SK-N-SH treated with all-trans-retinoic acid at 6 μM for 48 hours (cell line): ENCODE measurements around the gene SORCS2.

Source experiments
- ATAC-seq: fragments of 200-7000 bp; cut with Tn5 transposase; 3 replicates; pipeline ENCODE4 v1.9.1; 2020; ENCODE audit warnings: mild to moderate bottlenecking, moderate library complexity
- ARNTL ChIP-seq: fragments of 450-650 bp; formaldehyde crosslinking; IDR thresholded peaks from 2 replicates; pipeline ENCODE4 v1.5.0; 2020; ENCODE audit warnings: low read depth, mild to moderate bottlenecking, moderate library complexity, borderline replicate concordance
- BACH2 ChIP-seq: fragments of 250-450 bp; sonication (Bioruptor Pico); IDR thresholded peaks from 2 replicates; pipeline ENCODE4 v1.9.0; 2021; ENCODE audit warnings: mild to moderate bottlenecking, borderline replicate concordance
- CREB5 ChIP-seq: fragments of 250-450 bp; sonication (Bioruptor Pico); IDR thresholded peaks from 2 replicates; pipeline ENCODE4 v1.5.1; 2020; ENCODE audit warnings: low read depth, mild to moderate bottlenecking, moderate library complexity
- CSDC2 ChIP-seq: fragments of 250-450 bp; sonication (Bioruptor Pico); IDR thresholded peaks from 2 replicates; pipeline ENCODE4 v1.5.0; 2020; ENCODE audit warnings: mild to moderate bottlenecking, moderate library complexity
- ESRRG ChIP-seq: fragments of 250-450 bp; sonication (Bioruptor Pico); IDR thresholded peaks from 2 replicates; pipeline ENCODE4 v1.6.1; 2021; ENCODE audit warnings: mild to moderate bottlenecking
- GLIS3 ChIP-seq: fragments of 250-450 bp; sonication (Bioruptor Pico); IDR thresholded peaks from 2 replicates; pipeline ENCODE4 v1.5.0; 2020; ENCODE audit warnings: mild to moderate bottlenecking, moderate library complexity
- ISL1 ChIP-seq: fragments of 250-450 bp; sonication (Bioruptor Pico); IDR thresholded peaks from 2 replicates; pipeline ENCODE4 v2.1.2; 2022; ENCODE audit warnings: mild to moderate bottlenecking, moderate library complexity
- OSR1 ChIP-seq: fragments of 250-450 bp; sonication (Bioruptor Pico); IDR thresholded peaks from 2 replicates; pipeline ENCODE4 v1.8.0; 2022; ENCODE audit warnings: moderate library complexity, mild to moderate bottlenecking, inconsistent platforms
- PATZ1 ChIP-seq: fragments of 250-450 bp; sonication (Bioruptor Pico); IDR thresholded peaks from 2 replicates; pipeline ENCODE4 v1.8.0; 2020; ENCODE audit warnings: mild to moderate bottlenecking, moderate library complexity, borderline replicate concordance
- POU6F1 ChIP-seq: fragments of 250-450 bp; sonication (Bioruptor Pico); IDR thresholded peaks from 2 replicates; pipeline ENCODE4 v1.8.0; 2021; ENCODE audit warnings: low read depth, mild to moderate bottlenecking, moderate library complexity, borderline replicate concordance
- PPARA ChIP-seq: fragments of 250-450 bp; sonication (Bioruptor Pico); IDR thresholded peaks from 2 replicates; pipeline ENCODE4 v1.5.0; 2020; ENCODE audit warnings: mild to moderate bottlenecking, borderline replicate concordance
- RARB ChIP-seq: fragments of 250-450 bp; sonication (Bioruptor Pico); IDR thresholded peaks from 2 replicates; pipeline ENCODE4 v1.8.0; 2021; ENCODE audit warnings: mild to moderate bottlenecking, moderate library complexity
- SNAI2 ChIP-seq: fragments of 250-450 bp; sonication (Bioruptor Pico); IDR thresholded peaks from 2 replicates; pipeline ENCODE4 v1.5.0; 2020; ENCODE audit warnings: mild to moderate bottlenecking, moderate library complexity
- TCF4 ChIP-seq: fragments of 250-450 bp; sonication (Bioruptor Pico); IDR thresholded peaks from 2 replicates; pipeline ENCODE4 v1.8.0; 2021; ENCODE audit warnings: mild to moderate bottlenecking, moderate library complexity, borderline replicate concordance
- TOX ChIP-seq: fragments of 250-450 bp; sonication (Bioruptor Pico); IDR thresholded peaks from 2 replicates; pipeline ENCODE4 v1.8.0; 2021; ENCODE audit warnings: mild to moderate bottlenecking, moderate library complexity, borderline replicate concordance
- ZC3H10 ChIP-seq: fragments of 250-450 bp; sonication (Bioruptor Pico); IDR thresholded peaks from 2 replicates; pipeline ENCODE4 v1.5.1; 2021; ENCODE audit warnings: mild to moderate bottlenecking, moderate library complexity
- ZFP3 ChIP-seq: fragments of 250-450 bp; sonication (Bioruptor Pico); IDR thresholded peaks from 2 replicates; pipeline ENCODE4 v1.5.0; 2020; ENCODE audit warnings: mild to moderate bottlenecking, moderate library complexity
- ZFP30 ChIP-seq: fragments of 450-650 bp; formaldehyde crosslinking; IDR thresholded peaks from 2 replicates; pipeline ENCODE4 v1.5.0; 2022; ENCODE audit warnings: mild to moderate bottlenecking, moderate library complexity
- ZNF565 ChIP-seq: fragments of 450-650 bp; formaldehyde crosslinking; conservative IDR thresholded peaks from 2 replicates; pipeline ENCODE4 v1.5.0; 2020; ENCODE audit warnings: low read depth, mild to moderate bottlenecking, moderate library complexity
- ZNF70 ChIP-seq: fragments of 450-650 bp; formaldehyde crosslinking; IDR thresholded peaks from 2 replicates; pipeline ENCODE4 v1.5.0; 2020; ENCODE audit warnings: mild to moderate bottlenecking, moderate library complexity
- ZNF8 ChIP-seq: fragments of 450-650 bp; formaldehyde crosslinking; IDR thresholded peaks from 2 replicates; pipeline ENCODE4 v1.5.0; 2020; ENCODE audit warnings: mild to moderate bottlenecking, moderate library complexity
- TF ChIP-seq, protein P1 (sequence below): fragments of 250-450 bp; sonication (Bioruptor Pico); IDR thresholded peaks from 2 replicates; pipeline ENCODE4 v1.5.0; 2020; ENCODE audit warnings: mild to moderate bottlenecking, moderate library complexity

The SORCS2 gene

GRCh38 chr4:7322166-7322991 is 130.0 kb downstream of the SORCS2 start:
- ATAC-seq, result no peak
- TF ChIP-seq CREB5 (CRISPR knock-in tag) (no peak), CSDC2 (CRISPR knock-in tag) (no peak), TOX (CRISPR knock-in tag) (no peak), BACH2 (CRISPR knock-in tag) (no peak), SNAI2 (CRISPR knock-in tag) (no peak), ESRRG (CRISPR knock-in tag) (no peak), PPARA (CRISPR knock-in tag) (no peak), RARB (CRISPR knock-in tag) (no peak)
- TF ChIP-seq, all 23 proteins: peak for 0

- TF ChIP-seq RARB (CRISPR knock-in tag) (no peak), ZFP3 (no peak), PATZ1 (CRISPR knock-in tag) (no peak), ZC3H10 (no peak), TCF4 (CRISPR knock-in tag) (no peak), ARNTL (no peak), ZNF565 (no peak), PPARA (CRISPR knock-in tag) (no peak), SNAI2 (CRISPR knock-in tag) (no peak), TOX (CRISPR knock-in tag) (no peak), ZNF70 (CRISPR knock-in tag) (no peak), ESRRG (CRISPR knock-in tag) (no peak), GLIS3 (no peak), CREB5 (CRISPR knock-in tag) (no peak), CSDC2 (CRISPR knock-in tag) (no peak), ZFP30 (CRISPR knock-in tag) (no peak)
- TF ChIP-seq, protein P1, sequence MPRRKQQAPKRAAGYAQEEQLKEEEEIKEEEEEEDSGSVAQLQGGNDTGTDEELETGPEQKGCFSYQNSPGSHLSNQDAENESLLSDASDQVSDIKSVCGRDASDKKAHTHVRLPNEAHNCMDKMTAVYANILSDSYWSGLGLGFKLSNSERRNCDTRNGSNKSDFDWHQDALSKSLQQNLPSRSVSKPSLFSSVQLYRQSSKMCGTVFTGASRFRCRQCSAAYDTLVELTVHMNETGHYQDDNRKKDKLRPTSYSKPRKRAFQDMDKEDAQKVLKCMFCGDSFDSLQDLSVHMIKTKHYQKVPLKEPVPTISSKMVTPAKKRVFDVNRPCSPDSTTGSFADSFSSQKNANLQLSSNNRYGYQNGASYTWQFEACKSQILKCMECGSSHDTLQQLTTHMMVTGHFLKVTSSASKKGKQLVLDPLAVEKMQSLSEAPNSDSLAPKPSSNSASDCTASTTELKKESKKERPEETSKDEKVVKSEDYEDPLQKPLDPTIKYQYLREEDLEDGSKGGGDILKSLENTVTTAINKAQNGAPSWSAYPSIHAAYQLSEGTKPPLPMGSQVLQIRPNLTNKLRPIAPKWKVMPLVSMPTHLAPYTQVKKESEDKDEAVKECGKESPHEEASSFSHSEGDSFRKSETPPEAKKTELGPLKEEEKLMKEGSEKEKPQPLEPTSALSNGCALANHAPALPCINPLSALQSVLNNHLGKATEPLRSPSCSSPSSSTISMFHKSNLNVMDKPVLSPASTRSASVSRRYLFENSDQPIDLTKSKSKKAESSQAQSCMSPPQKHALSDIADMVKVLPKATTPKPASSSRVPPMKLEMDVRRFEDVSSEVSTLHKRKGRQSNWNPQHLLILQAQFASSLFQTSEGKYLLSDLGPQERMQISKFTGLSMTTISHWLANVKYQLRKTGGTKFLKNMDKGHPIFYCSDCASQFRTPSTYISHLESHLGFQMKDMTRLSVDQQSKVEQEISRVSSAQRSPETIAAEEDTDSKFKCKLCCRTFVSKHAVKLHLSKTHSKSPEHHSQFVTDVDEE (CRISPR knock-in tag), result no peak
- no peak for ATAC-seq
Measured at GRCh38 chr4:7323461-7323871, 131.1 kb downstream of the SORCS2 start.

- ATAC-seq, result peak; percentile 58
- TF ChIP-seq ISL1 (CRISPR knock-in tag) (no peak), PPARA (CRISPR knock-in tag) (no peak), OSR1 (CRISPR knock-in tag) (no peak), POU6F1 (CRISPR knock-in tag) (no peak), ZNF70 (CRISPR knock-in tag) (no peak), CREB5 (CRISPR knock-in tag) (no peak), ZFP30 (CRISPR knock-in tag) (no peak), ZNF8 (CRISPR knock-in tag) (no peak), BACH2 (CRISPR knock-in tag) (no peak), TOX (CRISPR knock-in tag) (no peak)
- TF ChIP-seq, protein P1 (CRISPR knock-in tag), result no peak
Measured at GRCh38 chr4:7323872-7324650, 131.7 kb downstream of the SORCS2 start.
